ENCODE measurements around the gene LDLRAD4. TPM values are rescaled to one million over a fixed set of nuclear protein-coding genes. Genes with fewer than 3 reads are reported as not detected.

Gene LDLRAD4
- total and polyA plus RNA-seq, 12 donors = 3.9 to 64.5 (median 36.0) TPM

GRCh38 chr18:13444430-13445240 is 226.1 kb downstream of the LDLRAD4 start:
- 90 to 94% (median 92%) methylated on average over 6 to 8 of the region's 8 CpGs for WGBS, 4 donors
- Histone ChIP-seq H3K4me1 (replicated peaks in 1 of 2) (peaks cover 10 to 16% of the 10 kb centered on the region in 2 donors), H3K9me3 (replicated peaks in 1 of 3) (no peaks in the 10 kb centered on the region), H3K27ac (no peak overlapping the region), H3K4me3 (no peak overlapping the region), H3K27me3 (no peaks in the 10 kb centered on the region), H3K36me3 (replicated peaks in 1 of 2) (peaks cover 0 to 5% of the 10 kb centered on the region in 2 donors)
- peak in 1 of 7 donors; percentile 29 for DNase-seq
- intact Hi-C loops (cut with DNase I) = no loop called here
- TF ChIP-seq, protein P1, sequence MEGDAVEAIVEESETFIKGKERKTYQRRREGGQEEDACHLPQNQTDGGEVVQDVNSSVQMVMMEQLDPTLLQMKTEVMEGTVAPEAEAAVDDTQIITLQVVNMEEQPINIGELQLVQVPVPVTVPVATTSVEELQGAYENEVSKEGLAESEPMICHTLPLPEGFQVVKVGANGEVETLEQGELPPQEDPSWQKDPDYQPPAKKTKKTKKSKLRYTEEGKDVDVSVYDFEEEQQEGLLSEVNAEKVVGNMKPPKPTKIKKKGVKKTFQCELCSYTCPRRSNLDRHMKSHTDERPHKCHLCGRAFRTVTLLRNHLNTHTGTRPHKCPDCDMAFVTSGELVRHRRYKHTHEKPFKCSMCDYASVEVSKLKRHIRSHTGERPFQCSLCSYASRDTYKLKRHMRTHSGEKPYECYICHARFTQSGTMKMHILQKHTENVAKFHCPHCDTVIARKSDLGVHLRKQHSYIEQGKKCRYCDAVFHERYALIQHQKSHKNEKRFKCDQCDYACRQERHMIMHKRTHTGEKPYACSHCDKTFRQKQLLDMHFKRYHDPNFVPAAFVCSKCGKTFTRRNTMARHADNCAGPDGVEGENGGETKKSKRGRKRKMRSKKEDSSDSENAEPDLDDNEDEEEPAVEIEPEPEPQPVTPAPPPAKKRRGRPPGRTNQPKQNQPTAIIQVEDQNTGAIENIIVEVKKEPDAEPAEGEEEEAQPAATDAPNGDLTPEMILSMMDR (IDR thresholded peaks at IDR 0.05) = no peak
- TF ChIP-seq POLR2A (IDR thresholded peaks at IDR 0.05) = no peak

DNA sequence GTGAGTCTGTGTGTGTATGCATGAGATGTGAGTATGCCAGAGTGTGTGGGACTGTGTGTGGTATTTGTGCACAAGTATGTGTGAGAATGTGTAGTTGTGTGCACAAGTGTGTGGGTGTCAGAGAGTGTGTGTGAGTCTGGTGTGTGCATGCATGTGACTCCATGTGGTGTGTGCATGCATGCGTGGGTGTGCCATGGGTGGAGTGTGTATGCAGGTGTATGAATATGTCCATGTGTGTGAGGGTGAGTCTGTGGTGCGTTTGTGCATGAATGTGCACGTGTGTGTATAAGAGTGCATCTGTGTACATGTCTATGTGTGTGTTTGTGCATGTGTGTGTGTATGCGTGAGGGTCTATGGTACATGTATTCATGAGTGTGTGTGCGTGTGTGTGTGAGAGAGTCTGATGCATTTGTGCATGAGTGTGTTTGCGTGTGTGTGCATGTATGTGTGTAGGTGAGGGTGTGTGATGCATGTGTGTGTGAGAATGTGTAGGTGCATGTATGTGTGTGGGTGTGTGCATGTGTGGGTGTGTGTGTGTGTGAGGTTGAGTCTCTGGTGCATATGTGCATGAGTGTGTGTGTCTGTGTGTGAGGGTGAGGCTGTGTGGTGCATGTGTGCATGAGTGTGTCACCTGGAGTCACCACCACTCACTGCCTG is 226.8 kb downstream of the LDLRAD4 start:
- TF ChIP-seq, protein P1 (IDR thresholded peaks at IDR 0.05) = no peak
- H3K27me3 ChIP-seq = no peaks in the 10 kb centered on the region
- peak in 1 of 7 donors; percentile 46 for DNase-seq
- no peaks in the 10 kb centered on the region for H3K9me3 ChIP-seq (replicated peaks in 1 of 3)
- intact Hi-C loops (cut with DNase I) = no loop called here
- no peak overlapping the region for H3K4me3 ChIP-seq
- H3K36me3 ChIP-seq (replicated peaks in 1 of 2) = peaks cover 0 to 5% of the 10 kb centered on the region in 2 donors
- no peak overlapping the region for H3K27ac ChIP-seq
- 69 to 81% (median 79%) methylated on average over 6 of the region's 6 CpGs for WGBS, 4 donors
- peaks cover 10 to 20% of the 10 kb centered on the region in 2 donors for H3K4me1 ChIP-seq (replicated peaks in 1 of 2)

- intact Hi-C loops (cut with DNase I) = no loop called here
- Histone ChIP-seq H3K27ac (peak overlapping the region in 1 of 5 donors; percentile 21), H3K4me1 (replicated peaks in 1 of 2) (peaks cover 15 to 27% of the 10 kb centered on the region in 2 donors), H3K4me3 (no peak overlapping the region), H3K9me3 (replicated peaks in 1 of 3) (no peaks in the 10 kb centered on the region), H3K27me3 (no peaks in the 10 kb centered on the region), H3K36me3 (replicated peaks in 1 of 2) (no peaks in the 10 kb centered on the region)
- DNase-seq = peak in 1 of 7 donors; percentile 49
- 93 to 97% (median 95%) methylated on average over 6 of the region's 6 CpGs for WGBS, 4 donors
- no peak for TF ChIP-seq POLR2A (IDR thresholded peaks at IDR 0.05)
- TF ChIP-seq, protein P1 (IDR thresholded peaks at IDR 0.05) = no peak
These were observed 227.5 kb downstream of the LDLRAD4 start for GRCh38 chr18:13446024-13446423.

DNA sequence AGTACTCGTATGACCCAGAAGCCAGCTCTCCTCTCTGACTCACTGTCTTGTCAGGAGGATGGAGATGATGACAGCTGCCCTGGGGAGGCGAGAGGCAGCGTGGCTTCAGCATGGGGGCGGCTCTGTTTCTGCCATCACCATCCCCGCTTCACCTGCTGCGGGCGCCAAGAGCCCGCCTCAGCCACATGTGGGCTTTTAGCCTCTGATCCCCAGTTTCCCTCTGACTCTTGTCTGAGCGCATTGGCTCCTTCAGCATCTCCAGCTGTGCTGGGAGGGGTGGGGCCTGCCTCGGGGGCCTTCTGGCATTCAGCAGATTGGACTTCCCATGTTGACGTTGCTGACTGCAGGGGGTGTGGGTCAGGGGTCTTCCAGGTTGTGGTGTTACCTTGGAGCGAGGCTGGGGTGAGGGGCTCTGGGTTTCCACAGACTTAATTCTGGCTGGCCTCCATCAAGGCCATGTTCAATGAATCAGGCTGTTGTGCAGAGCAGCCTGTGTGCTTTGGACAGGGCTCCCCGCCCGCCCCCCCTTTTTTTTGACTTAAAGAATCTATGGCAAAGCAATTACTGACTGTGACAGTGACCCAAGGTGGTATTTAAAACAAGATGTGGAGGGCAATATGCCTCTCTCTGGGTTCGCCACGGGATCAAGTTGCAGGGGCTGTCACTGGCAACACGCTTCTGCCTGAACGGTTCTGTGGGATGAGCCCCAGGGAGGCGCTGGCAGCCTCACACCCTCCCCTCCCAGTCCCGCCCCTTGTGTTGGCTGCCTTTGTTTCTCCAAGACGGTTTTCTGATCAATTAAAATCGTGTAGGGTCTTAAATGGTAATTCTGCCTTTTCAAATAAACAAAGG is 228.3 kb downstream of the LDLRAD4 start:
- peak overlapping the region in 1 of 4 donors; percentile 26 for H3K4me3 ChIP-seq
- H3K27me3 ChIP-seq = no peaks in the 10 kb centered on the region
- peak in 3 of 7 donors; percentile 37 to 54 (median 51) for DNase-seq
- no peaks in the 10 kb centered on the region for H3K9me3 ChIP-seq (replicated peaks in 1 of 3)
- 48 to 62% (median 50%) methylated on average over 9 to 22 of the region's 22 CpGs for WGBS, 4 donors
- peak overlapping the region in 2 of 5 donors; percentile 29 to 32 for H3K27ac ChIP-seq
- no peak for TF ChIP-seq POLR2A (IDR thresholded peaks at IDR 0.05)
- TF ChIP-seq, protein P1 (IDR thresholded peaks at IDR 0.05) = no peak
- H3K4me1 ChIP-seq (replicated peaks in 1 of 2) = peaks cover 23 to 35% of the 10 kb centered on the region in 2 donors
- intact Hi-C loops (cut with DNase I) = no loop called here
- H3K36me3 ChIP-seq (replicated peaks in 1 of 2) = no peaks in the 10 kb centered on the region
